Measurements from ENCODE around the gene OR10A3.
"Not testable (repeated sequence)": the region's sequence is repeated elsewhere in the genome, so short reads cannot be mapped to it uniquely, and the experiment has no call there.

Gene OR10A3

GRCh38 chr11:7941608-7942007 lies at the start of gene OR10A3:
TSS of gene OR10A3 (minus strand) at chr11:7941708. CDS start at chr11:7939520, 2,188 bp downstream.
- Histone ChIP-seq H3K9ac (ENCODE audit: low read length) (no peak within 1 kb of the TSS), H3K4me3 (ENCODE audit: low read length) (no peak within 1 kb of the TSS), H3K27ac (ENCODE audit: low read depth, low read length) (no peak within 1 kb of the TSS), H3K27me3 (ENCODE audit: control insufficient read depth, insufficient read depth, low read length) (no peaks in the 10 kb centered on the region), H3K4me1 (ENCODE audit: control insufficient read depth, insufficient read depth, low read length) (no peaks in the 10 kb centered on the region), H3K36me3 (ENCODE audit: control insufficient read depth, insufficient read depth, low read length) (no peaks in the 10 kb centered on the region)

GRCh38 chr11:7987560-7987883 lies 46.0 kb upstream of the OR10A3 start:
- H3K27ac ChIP-seq (ENCODE audit: low read depth, low read length); H3K36me3 ChIP-seq (ENCODE audit: control insufficient read depth, insufficient read depth, low read length); H3K27me3 ChIP-seq (ENCODE audit: control insufficient read depth, insufficient read depth, low read length): not testable (repeated sequence)
- H3K4me3 ChIP-seq (ENCODE audit: low read length): peak overlapping the region; percentile 94
- H3K4me1 ChIP-seq (ENCODE audit: control insufficient read depth, insufficient read depth, low read length): peaks cover 20% of the 10 kb centered on the region
- H3K9ac ChIP-seq (ENCODE audit: low read length): peak overlapping the region; percentile 51

DNA sequence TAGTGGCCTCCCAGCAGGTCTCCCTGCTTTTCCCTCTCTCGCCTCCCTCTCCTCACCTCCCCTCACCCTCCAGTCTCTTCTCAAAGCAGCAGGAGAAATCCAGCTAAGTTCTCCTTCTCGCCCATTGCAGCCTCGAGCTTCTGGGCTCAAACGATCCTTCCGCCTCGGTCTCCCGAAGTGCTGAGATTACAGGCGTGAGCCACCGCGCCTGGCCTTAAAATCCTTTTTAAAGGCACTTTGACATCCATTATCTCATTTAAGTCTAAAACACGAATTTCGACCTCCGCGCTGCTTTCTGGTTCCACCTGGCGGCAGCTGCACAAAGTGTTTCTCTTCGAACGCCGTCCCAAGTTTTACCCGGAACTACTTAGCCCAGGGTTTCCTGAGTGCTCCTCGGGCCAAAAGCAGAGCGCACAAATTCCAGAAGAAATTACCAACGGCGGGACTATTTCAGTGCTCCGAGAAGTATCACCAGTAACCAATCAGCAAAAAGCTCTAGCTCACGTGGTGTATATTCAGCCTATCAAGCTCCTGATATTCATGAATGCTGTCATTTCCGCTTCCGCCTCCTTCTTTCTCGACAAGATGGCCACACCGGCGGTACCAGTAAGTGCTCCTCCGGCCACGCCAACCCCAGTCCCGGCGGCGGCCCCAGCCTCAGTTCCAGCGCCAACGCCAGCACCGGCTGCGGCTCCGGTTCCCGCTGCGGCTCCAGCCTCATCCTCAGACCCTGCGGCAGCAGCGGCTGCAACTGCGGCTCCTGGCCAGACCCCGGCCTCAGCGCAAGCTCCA lies 45.5 kb upstream of the OR10A3 start, which contains the start of gene EIF3F:
TSS of gene EIF3F (plus strand) at position 570 of the 792 bp plus-strand sequence. CDS start at position 586, 16 bp downstream.
- Histone ChIP-seq H3K27ac (ENCODE audit: low read depth, low read length) (peak within 1 kb of the TSS; percentile 72), H3K9ac (ENCODE audit: low read length) (peak within 1 kb of the TSS; percentile 51)

DNA sequence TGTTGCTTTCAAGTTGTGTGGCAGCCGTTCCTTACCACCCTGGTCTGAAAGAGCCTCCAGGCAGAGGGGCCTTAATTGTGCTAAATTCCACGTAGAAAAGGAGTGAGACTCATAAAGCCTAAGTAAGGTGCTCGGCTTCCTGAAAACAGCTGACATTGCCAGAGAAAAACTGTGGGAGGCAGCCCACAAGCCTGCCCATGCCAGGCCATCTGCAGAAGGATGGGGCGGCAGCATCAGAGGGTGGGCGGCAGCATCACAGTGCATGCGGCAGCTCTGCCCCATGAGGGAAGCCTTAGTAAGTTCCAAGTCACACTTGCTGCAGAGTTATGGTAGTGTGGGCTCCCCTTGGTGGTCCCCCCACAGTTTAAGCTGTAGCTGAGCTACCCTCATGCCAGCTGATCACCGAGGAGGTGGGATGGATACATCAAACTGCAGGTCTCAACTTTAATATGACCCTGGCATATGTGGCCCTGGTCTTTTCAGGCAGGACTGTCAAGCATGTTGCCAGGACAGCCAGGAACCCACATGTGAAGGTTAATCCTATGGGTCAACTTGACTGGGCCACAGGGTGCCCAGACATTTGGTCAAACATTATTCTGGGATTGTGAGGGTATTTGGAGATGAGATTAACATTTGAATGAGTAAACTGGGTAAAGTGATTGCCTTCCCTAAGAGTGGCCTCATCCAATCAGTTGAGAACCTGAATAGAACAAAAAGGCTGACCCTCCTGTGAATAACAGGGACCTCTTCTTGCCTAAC lies 42.5 kb upstream of the OR10A3 start:
- no peak overlapping the region for H3K27ac ChIP-seq (ENCODE audit: low read depth, low read length)
- H3K27me3 ChIP-seq (ENCODE audit: control insufficient read depth, insufficient read depth, low read length): no peaks in the 10 kb centered on the region
- no peaks in the 10 kb centered on the region for H3K36me3 ChIP-seq (ENCODE audit: control insufficient read depth, insufficient read depth, low read length)

More for the DNA sequence above, 45.5 kb upstream of the OR10A3 start, which contains the start of gene EIF3F:
- H3K27me3 ChIP-seq (ENCODE audit: control insufficient read depth, insufficient read depth, low read length): no peaks in the 10 kb centered on the region
- H3K4me1 ChIP-seq (ENCODE audit: control insufficient read depth, insufficient read depth, low read length): peaks cover 20% of the 10 kb centered on the region
- H3K4me3 ChIP-seq (ENCODE audit: low read length): peak within 1 kb of the TSS; percentile 94
- H3K36me3 ChIP-seq (ENCODE audit: control insufficient read depth, insufficient read depth, low read length): peaks cover 6% of the 10 kb centered on the region

DNA sequence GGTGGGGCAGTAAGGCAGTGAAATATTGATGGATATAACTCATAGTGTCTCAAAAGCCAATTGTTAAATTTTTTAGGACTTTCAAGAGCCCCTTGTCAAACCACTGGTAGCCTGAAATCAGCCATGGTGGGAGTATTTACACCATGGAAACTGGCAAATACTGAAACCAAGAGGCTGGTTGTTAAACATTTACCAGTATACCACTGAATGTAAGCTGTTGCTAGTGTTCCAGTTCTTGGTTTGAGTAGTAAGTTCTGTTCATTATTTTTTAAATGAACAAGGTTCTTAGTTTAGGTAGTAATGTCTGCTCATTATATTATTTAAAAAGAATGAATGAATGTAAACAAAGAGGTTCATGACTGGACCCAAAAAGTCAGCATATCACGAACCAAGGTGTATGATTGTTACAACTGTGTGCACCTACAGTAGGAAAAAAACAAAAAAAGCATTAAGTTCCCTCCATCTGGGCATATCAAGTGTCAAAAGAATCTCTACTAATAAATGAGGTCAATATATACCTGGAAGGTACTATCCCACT lies 41.1 kb upstream of the OR10A3 start:
- Histone ChIP-seq H3K4me3 (ENCODE audit: low read length) (no peak overlapping the region), H3K36me3 (ENCODE audit: control insufficient read depth, insufficient read depth, low read length) (no peaks in the 10 kb centered on the region), H3K9ac (ENCODE audit: low read length) (no peak overlapping the region), H3K27me3 (ENCODE audit: control insufficient read depth, insufficient read depth, low read length) (no peaks in the 10 kb centered on the region), H3K27ac (ENCODE audit: low read depth, low read length) (no peak overlapping the region), H3K4me1 (ENCODE audit: control insufficient read depth, insufficient read depth, low read length) (peaks cover 4% of the 10 kb centered on the region)

More for the DNA sequence above, 42.5 kb upstream of the OR10A3 start:
- Histone ChIP-seq H3K9ac (ENCODE audit: low read length) (no peak overlapping the region), H3K4me1 (ENCODE audit: control insufficient read depth, insufficient read depth, low read length) (peaks cover 17% of the 10 kb centered on the region), H3K4me3 (ENCODE audit: low read length) (no peak overlapping the region)

GRCh38 chr11:7981619-7982157 lies 40.2 kb upstream of the OR10A3 start:
- Histone ChIP-seq H3K4me1 (ENCODE audit: control insufficient read depth, insufficient read depth, low read length) (peaks cover 3% of the 10 kb centered on the region), H3K27me3 (ENCODE audit: control insufficient read depth, insufficient read depth, low read length) (no peaks in the 10 kb centered on the region), H3K36me3 (ENCODE audit: control insufficient read depth, insufficient read depth, low read length) (no peaks in the 10 kb centered on the region), H3K4me3 (ENCODE audit: low read length) (no peak overlapping the region), H3K27ac (ENCODE audit: low read depth, low read length) (no peak overlapping the region), H3K9ac (ENCODE audit: low read length) (no peak overlapping the region)

- Histone ChIP-seq H3K27me3 (ENCODE audit: control insufficient read depth, insufficient read depth, low read length) (no peaks in the 10 kb centered on the region), H3K9ac (ENCODE audit: low read length) (no peak overlapping the region), H3K36me3 (ENCODE audit: control insufficient read depth, insufficient read depth, low read length) (no peaks in the 10 kb centered on the region), H3K4me3 (ENCODE audit: low read length) (no peak overlapping the region), H3K27ac (ENCODE audit: low read depth, low read length) (no peak overlapping the region), H3K4me1 (ENCODE audit: control insufficient read depth, insufficient read depth, low read length) (no peaks in the 10 kb centered on the region)
Measured at GRCh38 chr11:7977232-7977917, 35.9 kb upstream of the OR10A3 start.

DNA sequence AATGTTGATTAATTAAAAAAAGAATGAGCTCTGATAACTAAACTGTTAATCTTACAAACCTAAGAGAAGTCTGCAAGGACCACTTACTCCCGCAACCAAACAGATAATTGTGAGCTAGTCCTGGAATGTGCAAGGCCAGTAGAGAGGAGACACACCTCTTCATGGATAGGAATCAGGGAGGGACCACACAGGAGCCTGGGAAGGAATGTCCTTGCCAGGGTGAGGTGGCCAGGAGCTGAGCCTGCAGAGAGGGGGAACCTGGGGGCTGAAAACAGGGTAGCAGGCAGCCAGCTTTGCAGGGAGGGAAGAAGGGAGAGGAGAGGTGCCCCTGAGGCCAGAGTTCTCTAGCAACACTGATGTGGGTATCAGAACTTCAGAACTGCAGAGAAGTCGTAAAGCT lies 33.2 kb upstream of the OR10A3 start:
- no peaks in the 10 kb centered on the region for H3K36me3 ChIP-seq (ENCODE audit: control insufficient read depth, insufficient read depth, low read length)
- no peaks in the 10 kb centered on the region for H3K4me1 ChIP-seq (ENCODE audit: control insufficient read depth, insufficient read depth, low read length)

DNA sequence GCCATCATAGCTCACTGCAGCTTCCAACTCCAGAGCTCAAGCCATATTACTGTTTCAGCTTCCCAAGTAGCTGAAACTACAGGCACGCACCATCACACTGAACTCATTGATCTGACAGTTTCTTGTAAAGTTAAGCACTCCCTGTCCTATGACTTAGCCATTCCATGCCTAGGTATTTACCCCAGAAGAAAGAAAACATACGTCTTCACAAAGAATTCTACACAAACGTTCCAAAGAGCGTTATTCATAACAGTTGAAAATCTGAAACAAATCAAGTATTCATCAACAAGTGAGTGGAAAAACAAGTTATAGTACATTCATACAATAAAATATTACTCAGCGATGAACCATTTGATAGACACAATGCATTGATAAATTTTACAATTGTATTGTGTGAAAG lies 31.5 kb upstream of the OR10A3 start:
- Histone ChIP-seq H3K9ac (ENCODE audit: low read length) (no peak overlapping the region), H3K36me3 (ENCODE audit: control insufficient read depth, insufficient read depth, low read length) (no peaks in the 10 kb centered on the region), H3K27ac (ENCODE audit: low read depth, low read length) (no peak overlapping the region), H3K27me3 (ENCODE audit: control insufficient read depth, insufficient read depth, low read length) (no peaks in the 10 kb centered on the region), H3K4me3 (ENCODE audit: low read length) (no peak overlapping the region), H3K4me1 (ENCODE audit: control insufficient read depth, insufficient read depth, low read length) (no peaks in the 10 kb centered on the region)

More for the DNA sequence above, 33.2 kb upstream of the OR10A3 start:
- Histone ChIP-seq H3K27me3 (ENCODE audit: control insufficient read depth, insufficient read depth, low read length) (no peaks in the 10 kb centered on the region), H3K4me3 (ENCODE audit: low read length) (no peak overlapping the region), H3K9ac (ENCODE audit: low read length) (no peak overlapping the region), H3K27ac (ENCODE audit: low read depth, low read length) (no peak overlapping the region)

DNA sequence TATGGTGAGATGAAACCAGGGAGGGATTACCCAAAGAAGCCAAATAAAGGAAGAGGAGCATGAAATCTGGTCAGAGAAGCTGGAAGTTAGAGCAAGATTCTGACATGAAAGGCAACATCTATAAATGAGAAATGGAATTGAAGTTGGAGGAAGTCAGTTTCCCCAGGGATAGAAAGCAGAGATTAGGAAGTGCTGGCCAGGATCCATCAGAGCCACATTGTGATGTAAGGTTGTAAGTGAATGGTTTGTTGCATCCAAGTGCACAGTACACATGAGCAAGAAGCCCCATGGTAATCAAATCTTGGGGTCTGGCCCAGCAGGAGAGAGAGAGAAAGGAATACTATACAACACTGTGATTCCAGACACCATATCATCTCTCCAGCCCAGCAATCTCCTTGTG lies 30.3 kb upstream of the OR10A3 start:
- H3K27ac ChIP-seq (ENCODE audit: low read depth, low read length): no peak overlapping the region
- H3K4me3 ChIP-seq (ENCODE audit: low read length): no peak overlapping the region
- no peaks in the 10 kb centered on the region for H3K36me3 ChIP-seq (ENCODE audit: control insufficient read depth, insufficient read depth, low read length)
- no peaks in the 10 kb centered on the region for H3K4me1 ChIP-seq (ENCODE audit: control insufficient read depth, insufficient read depth, low read length)
- no peak overlapping the region for H3K9ac ChIP-seq (ENCODE audit: low read length)
- H3K27me3 ChIP-seq (ENCODE audit: control insufficient read depth, insufficient read depth, low read length): no peaks in the 10 kb centered on the region

DNA sequence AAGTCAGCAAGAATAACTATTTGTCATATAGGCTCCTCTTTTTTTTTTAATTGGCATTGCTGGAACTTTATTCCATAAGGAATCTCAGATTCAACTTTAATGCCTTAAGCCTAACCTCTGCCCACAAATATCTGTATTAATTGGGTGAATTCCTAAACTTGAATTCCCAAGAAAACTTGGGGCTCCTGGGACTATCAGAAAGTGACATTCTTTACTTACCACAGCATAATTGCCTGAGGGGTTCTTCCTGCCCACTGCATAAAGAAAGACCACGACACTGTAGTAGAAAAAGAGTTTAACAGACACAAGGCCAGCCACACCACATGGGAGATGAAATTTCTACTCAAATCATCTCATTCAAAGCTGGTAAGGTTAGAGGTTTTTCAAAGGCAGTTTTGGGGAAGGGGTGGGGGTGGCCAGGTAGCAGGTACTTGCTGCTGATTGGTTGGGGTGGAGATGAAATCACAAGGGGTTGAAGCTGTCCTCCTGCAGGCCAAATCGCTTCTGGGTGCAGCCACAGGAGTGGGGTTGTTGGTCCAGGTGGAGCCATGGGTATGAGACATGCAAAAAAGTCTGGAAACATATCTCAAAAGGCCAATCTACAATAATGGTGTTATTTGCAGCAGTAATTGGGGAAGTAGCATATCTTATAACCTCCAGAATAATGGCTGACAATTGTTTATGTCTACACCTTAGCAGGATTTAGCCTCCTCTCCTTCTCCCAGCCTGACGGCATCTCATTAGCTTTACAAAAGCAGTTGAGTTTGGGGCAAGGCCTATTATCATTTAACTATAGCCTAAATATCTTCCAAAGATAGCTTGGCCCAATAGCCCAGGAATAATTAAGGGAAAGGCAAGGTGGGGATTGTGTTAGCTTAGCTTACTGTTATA lies 28.5 kb upstream of the OR10A3 start:
- H3K27ac ChIP-seq (ENCODE audit: low read depth, low read length): no peak overlapping the region
- no peaks in the 10 kb centered on the region for H3K36me3 ChIP-seq (ENCODE audit: control insufficient read depth, insufficient read depth, low read length)
- H3K4me1 ChIP-seq (ENCODE audit: control insufficient read depth, insufficient read depth, low read length): no peaks in the 10 kb centered on the region
- H3K27me3 ChIP-seq (ENCODE audit: control insufficient read depth, insufficient read depth, low read length): no peaks in the 10 kb centered on the region
- H3K4me3 ChIP-seq (ENCODE audit: low read length): no peak overlapping the region
- no peak overlapping the region for H3K9ac ChIP-seq (ENCODE audit: low read length)

Measured in rectal smooth muscle tissue (tissue), 1 donor.